AG04450 (cell line): ENCODE data around the gene ILDR2. TPM values are rescaled to one million over a fixed set of nuclear protein-coding genes. Genes with fewer than 3 reads are reported as not detected.

Experiments used
- CTCF ChIA-PET: fragments of 300-600, 350-600 bp; formaldehyde crosslinking; extraction: SDS; loops from one replicate; lab custom pipeline; 2022; ENCODE audit warnings: antibody characterized with exemption, inconsistent platforms; lab: Charles Lee
- POLR2A ChIA-PET: fragments of 350-600 bp; formaldehyde crosslinking; extraction: SDS; loops from one replicate; lab custom pipeline; 2021; ENCODE audit warnings: antibody characterized with exemption, inconsistent platforms; lab: Yijun Ruan, JAX
- DNase-seq: peaks from one replicate; pipeline ENCODE4 v3.0.0-alpha.2; 2011; ENCODE audit warnings: low read depth, low spot score
- H3K27ac ChIP-seq: one replicate; pipeline ENCODE4 v1.5.1; 2012; ENCODE audit warnings: low read depth, low read length, control low read depth
- H3K27me3 ChIP-seq: one replicate; pipeline ENCODE4 v1.6.0; 2012; ENCODE audit warnings: low read length; ENCODE audit not compliant: control insufficient read depth, insufficient read depth
- H3K4me3 ChIP-seq: 2 replicates; pipeline ENCODE4 v1.5.1; 2011; ENCODE audit warnings: mild to moderate bottlenecking, low read depth, low read length, control low read depth
- H3K9me3 ChIP-seq: 2 replicates; pipeline ENCODE4 v1.5.1; 2012; ENCODE audit warnings: low read length; ENCODE audit not compliant: control insufficient read depth, insufficient read depth
- polyA minus RNA-seq: library from RNA; depleted of rRNA, polyadenylated mRNA; stranded (reverse); fragments of >200 nt; gene quantifications from 2 replicates; pipeline ENCODE4 v1.2.3, GENCODE V29; 2011; rRNA and poly(A)+ RNA removed
- polyA plus RNA-seq: library from polyadenylated mRNA; depleted of rRNA; stranded (reverse); fragments of >200 nt; gene quantifications from 2 replicates; pipeline ENCODE4 v1.2.3, GENCODE V29; 2011; rRNA removed
- TF ChIP-seq, protein P1 (sequence below): IDR thresholded peaks from 2 replicates; pipeline ENCODE4 v1.5.1; 2011; ENCODE audit warnings: low read depth, low read length, control low read depth, inconsistent platforms

Gene ILDR2, protein sequence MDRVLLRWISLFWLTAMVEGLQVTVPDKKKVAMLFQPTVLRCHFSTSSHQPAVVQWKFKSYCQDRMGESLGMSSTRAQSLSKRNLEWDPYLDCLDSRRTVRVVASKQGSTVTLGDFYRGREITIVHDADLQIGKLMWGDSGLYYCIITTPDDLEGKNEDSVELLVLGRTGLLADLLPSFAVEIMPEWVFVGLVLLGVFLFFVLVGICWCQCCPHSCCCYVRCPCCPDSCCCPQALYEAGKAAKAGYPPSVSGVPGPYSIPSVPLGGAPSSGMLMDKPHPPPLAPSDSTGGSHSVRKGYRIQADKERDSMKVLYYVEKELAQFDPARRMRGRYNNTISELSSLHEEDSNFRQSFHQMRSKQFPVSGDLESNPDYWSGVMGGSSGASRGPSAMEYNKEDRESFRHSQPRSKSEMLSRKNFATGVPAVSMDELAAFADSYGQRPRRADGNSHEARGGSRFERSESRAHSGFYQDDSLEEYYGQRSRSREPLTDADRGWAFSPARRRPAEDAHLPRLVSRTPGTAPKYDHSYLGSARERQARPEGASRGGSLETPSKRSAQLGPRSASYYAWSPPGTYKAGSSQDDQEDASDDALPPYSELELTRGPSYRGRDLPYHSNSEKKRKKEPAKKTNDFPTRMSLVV
- polyA plus RNA-seq = 0.10 TPM in 1 of 2 replicates, not detected in the other
- not detected in 2 replicates for polyA minus RNA-seq

- CTCF ChIA-PET = no interaction called here
- H3K27ac ChIP-seq = no peak within 1 kb of the TSS
- TF ChIP-seq, protein P1, sequence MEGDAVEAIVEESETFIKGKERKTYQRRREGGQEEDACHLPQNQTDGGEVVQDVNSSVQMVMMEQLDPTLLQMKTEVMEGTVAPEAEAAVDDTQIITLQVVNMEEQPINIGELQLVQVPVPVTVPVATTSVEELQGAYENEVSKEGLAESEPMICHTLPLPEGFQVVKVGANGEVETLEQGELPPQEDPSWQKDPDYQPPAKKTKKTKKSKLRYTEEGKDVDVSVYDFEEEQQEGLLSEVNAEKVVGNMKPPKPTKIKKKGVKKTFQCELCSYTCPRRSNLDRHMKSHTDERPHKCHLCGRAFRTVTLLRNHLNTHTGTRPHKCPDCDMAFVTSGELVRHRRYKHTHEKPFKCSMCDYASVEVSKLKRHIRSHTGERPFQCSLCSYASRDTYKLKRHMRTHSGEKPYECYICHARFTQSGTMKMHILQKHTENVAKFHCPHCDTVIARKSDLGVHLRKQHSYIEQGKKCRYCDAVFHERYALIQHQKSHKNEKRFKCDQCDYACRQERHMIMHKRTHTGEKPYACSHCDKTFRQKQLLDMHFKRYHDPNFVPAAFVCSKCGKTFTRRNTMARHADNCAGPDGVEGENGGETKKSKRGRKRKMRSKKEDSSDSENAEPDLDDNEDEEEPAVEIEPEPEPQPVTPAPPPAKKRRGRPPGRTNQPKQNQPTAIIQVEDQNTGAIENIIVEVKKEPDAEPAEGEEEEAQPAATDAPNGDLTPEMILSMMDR = no peak
- POLR2A ChIA-PET = no interaction called here
- no peak for DNase-seq
- H3K9me3 ChIP-seq = no peaks in the 10 kb centered on the region
- peak within 1 kb of the TSS; percentile 59 for H3K4me3 ChIP-seq
- peaks cover 30% of the 10 kb centered on the region for H3K27me3 ChIP-seq
Observed at GRCh38 chr1:166975361-166976129, at the start of gene ILDR2. Gene ILDR2, minus strand, starts transcription at chr1:166975540. Its CDS starts 272 bp downstream, at chr1:166975268.

GRCh38 chr1:167022384-167022783, 47.0 kb upstream of the ILDR2 start:
- Histone ChIP-seq H3K9me3 (no peaks in the 10 kb centered on the region), H3K27ac (no peak overlapping the region), H3K27me3 (no peaks in the 10 kb centered on the region), H3K4me3 (no peak overlapping the region)
- no peak for DNase-seq
- POLR2A ChIA-PET = no interaction called here
- CTCF ChIA-PET = no interaction called here
- TF ChIP-seq, protein P1 = no peak

DNA sequence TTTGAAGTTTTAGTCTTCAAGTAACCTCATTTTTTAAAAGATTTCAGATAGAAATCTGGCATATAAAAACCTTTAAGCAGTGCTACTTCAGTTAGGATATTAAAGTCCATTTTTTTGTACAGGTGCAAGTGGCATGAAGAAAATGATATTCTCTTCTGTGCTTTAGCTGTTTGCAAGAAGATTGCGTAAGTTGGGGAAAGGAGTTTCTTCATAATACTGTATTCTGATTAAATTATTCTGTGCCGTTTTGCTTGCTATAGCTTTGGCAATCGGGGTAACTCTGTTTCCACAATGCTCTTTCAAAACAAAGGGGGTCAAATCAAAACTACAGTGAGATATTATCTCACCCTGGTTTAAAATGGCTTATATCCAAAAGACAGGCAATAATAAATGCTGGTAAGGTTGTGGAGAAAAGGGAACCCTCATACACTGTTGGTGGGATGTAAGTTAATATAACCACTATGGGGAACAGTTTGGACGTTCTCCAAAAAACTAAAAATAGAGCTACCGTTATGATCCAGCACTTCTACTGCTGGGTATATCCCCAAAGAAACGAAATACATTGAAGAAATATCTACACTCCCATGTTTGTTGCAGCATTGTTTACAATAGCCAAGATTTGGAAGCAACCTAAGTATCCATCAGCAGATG, 40.9 kb upstream of the ILDR2 start:
- TF ChIP-seq, protein P1 = no peak
- H3K9me3 ChIP-seq = no peaks in the 10 kb centered on the region
- H3K4me3 ChIP-seq = no peak overlapping the region
- ChIA-PET CTCF (no interaction called here), POLR2A (no interaction called here)
- H3K27me3 ChIP-seq = no peaks in the 10 kb centered on the region
- DNase-seq = no peak
- no peak overlapping the region for H3K27ac ChIP-seq

DNA sequence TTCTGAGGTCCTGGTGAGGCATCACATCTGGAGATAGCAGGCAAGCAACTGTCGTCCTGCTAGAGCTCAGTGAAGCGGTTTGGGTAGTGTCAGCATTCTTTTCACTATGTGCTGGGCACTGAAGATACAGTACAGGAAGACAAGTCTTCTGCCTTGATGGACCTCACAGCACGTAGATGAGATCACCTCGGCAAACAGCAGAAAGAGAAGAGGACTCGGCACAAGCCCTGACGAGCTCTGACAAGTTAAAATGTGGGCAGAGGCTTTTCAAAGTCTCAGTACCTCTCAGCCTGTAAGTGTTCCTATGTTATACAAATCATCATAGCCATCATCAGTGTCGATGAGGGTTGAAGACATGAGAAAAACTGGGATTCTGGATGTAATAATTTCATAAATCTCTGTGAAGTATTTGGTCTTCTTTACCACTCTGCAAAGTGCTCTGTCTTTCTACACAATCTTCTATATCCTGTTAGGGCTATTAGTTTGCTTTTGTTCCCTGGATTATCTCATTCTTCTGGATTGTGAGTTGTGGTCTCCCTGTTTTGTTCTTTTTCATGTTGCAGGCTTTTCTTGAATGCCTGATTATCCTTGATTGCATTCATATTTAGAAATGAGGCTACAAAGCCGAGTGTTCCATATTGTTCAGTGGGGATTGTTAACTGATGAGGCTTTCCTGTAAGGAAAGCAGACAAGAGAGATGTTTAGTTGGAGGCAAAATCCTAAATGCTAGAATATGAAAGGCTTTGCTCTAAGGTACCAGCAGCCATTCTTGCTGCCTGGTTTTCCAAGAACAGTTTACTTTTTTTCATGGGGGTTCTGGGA, 38.0 kb upstream of the ILDR2 start:
- H3K4me3 ChIP-seq = no peak overlapping the region
- ChIA-PET POLR2A (no interaction called here), CTCF (no interaction called here)
- H3K27me3 ChIP-seq = no peaks in the 10 kb centered on the region
- no peak overlapping the region for H3K27ac ChIP-seq
- H3K9me3 ChIP-seq = no peaks in the 10 kb centered on the region
- TF ChIP-seq, protein P1 = no peak
- no peak for DNase-seq
